Measurements from ENCODE around the gene PCDH9. TPM values are rescaled to one million over a fixed set of nuclear protein-coding genes. Genes with fewer than 3 reads are reported as not detected.

PCDH9 gene
- total RNA-seq, 1 donor from 2014 or later, result 20.2 TPM

- DNase-seq (ENCODE audit: extremely low spot score, unreplicated experiment), result no peak
- Mint-ChIP-seq H3K9me3 (no peaks in the 10 kb centered on the region), H3K27ac (no peak overlapping the region)
Observed at GRCh38 chr13:66951426-66951825, 278.7 kb downstream of the PCDH9 start.

GRCh38 chr13:66950666-66951065 lies 279.5 kb downstream of the PCDH9 start:
- no peaks in the 10 kb centered on the region for H3K9me3 Mint-ChIP-seq

More at GRCh38 chr13:66951426-66951825, 278.7 kb downstream of the PCDH9 start:
- H3K36me3 Mint-ChIP-seq, result no peaks in the 10 kb centered on the region
- no peaks in the 10 kb centered on the region for H3K4me1 Mint-ChIP-seq (ENCODE audit: unreplicated experiment)
- H3K27me3 Mint-ChIP-seq, result no peaks in the 10 kb centered on the region
- no peak for TF ChIP-seq CTCF (conservative IDR thresholded peaks at IDR 0.05)
- H3K4me3 Mint-ChIP-seq, result no peak overlapping the region

GRCh38 chr13:66948910-66949309 lies 281.2 kb downstream of the PCDH9 start:
- H3K36me3 Mint-ChIP-seq, result no peaks in the 10 kb centered on the region
- no peak for DNase-seq (ENCODE audit: extremely low spot score, unreplicated experiment)
- H3K27ac Mint-ChIP-seq, result no peak overlapping the region
- H3K27me3 Mint-ChIP-seq, result no peaks in the 10 kb centered on the region
- no peaks in the 10 kb centered on the region for H3K4me1 Mint-ChIP-seq (ENCODE audit: unreplicated experiment)
- no peak for TF ChIP-seq CTCF (conservative IDR thresholded peaks at IDR 0.05)
- no peaks in the 10 kb centered on the region for H3K9me3 Mint-ChIP-seq
- H3K4me3 Mint-ChIP-seq, result no peak overlapping the region

More at GRCh38 chr13:66950666-66951065, 279.5 kb downstream of the PCDH9 start:
- TF ChIP-seq CTCF (conservative IDR thresholded peaks at IDR 0.05), result no peak
- no peaks in the 10 kb centered on the region for H3K27me3 Mint-ChIP-seq
- no peaks in the 10 kb centered on the region for H3K36me3 Mint-ChIP-seq
- H3K4me3 Mint-ChIP-seq, result no peak overlapping the region
- no peaks in the 10 kb centered on the region for H3K4me1 Mint-ChIP-seq (ENCODE audit: unreplicated experiment)
- DNase-seq (ENCODE audit: extremely low spot score, unreplicated experiment), result no peak
- no peak overlapping the region for H3K27ac Mint-ChIP-seq

GRCh38 chr13:66943530-66943929 lies 286.6 kb downstream of the PCDH9 start:
- no peak for DNase-seq (ENCODE audit: extremely low spot score, unreplicated experiment)
- Mint-ChIP-seq H3K9me3 (no peaks in the 10 kb centered on the region), H3K36me3 (no peaks in the 10 kb centered on the region), H3K27me3 (no peaks in the 10 kb centered on the region), H3K4me3 (no peak overlapping the region), H3K27ac (no peak overlapping the region), H3K4me1 (ENCODE audit: unreplicated experiment) (no peaks in the 10 kb centered on the region)
- no peak for TF ChIP-seq CTCF (conservative IDR thresholded peaks at IDR 0.05)

- no peak overlapping the region for H3K4me3 Mint-ChIP-seq
- no peaks in the 10 kb centered on the region for H3K27me3 Mint-ChIP-seq
- H3K4me1 Mint-ChIP-seq (ENCODE audit: unreplicated experiment), result no peaks in the 10 kb centered on the region
- no peaks in the 10 kb centered on the region for H3K36me3 Mint-ChIP-seq
- H3K9me3 Mint-ChIP-seq, result no peaks in the 10 kb centered on the region
- H3K27ac Mint-ChIP-seq, result no peak overlapping the region
- DNase-seq (ENCODE audit: extremely low spot score, unreplicated experiment), result no peak
- no peak for TF ChIP-seq CTCF (conservative IDR thresholded peaks at IDR 0.05)
Observed at GRCh38 chr13:66940113-66940512, 290.0 kb downstream of the PCDH9 start.

GRCh38 chr13:66937423-66937822 lies 292.7 kb downstream of the PCDH9 start:
- no peak overlapping the region for H3K27ac Mint-ChIP-seq
- H3K4me1 Mint-ChIP-seq (ENCODE audit: unreplicated experiment), result no peaks in the 10 kb centered on the region
- no peaks in the 10 kb centered on the region for H3K27me3 Mint-ChIP-seq
- H3K9me3 Mint-ChIP-seq, result no peaks in the 10 kb centered on the region
- H3K4me3 Mint-ChIP-seq, result no peak overlapping the region
- TF ChIP-seq CTCF (conservative IDR thresholded peaks at IDR 0.05), result no peak
- DNase-seq (ENCODE audit: extremely low spot score, unreplicated experiment), result no peak
- no peaks in the 10 kb centered on the region for H3K36me3 Mint-ChIP-seq

All from type B pancreatic cell (in vitro differentiated cells).